GM10847 (cell line): ENCODE results near the gene BCL7A.

Source experiments
- POLR2A ChIP-seq: IDR thresholded peaks from 2 replicates; pipeline ENCODE4 v1.6.1; 2011; ENCODE audit not compliant: insufficient read length; ENCODE audit errors: extremely low read depth

The BCL7A gene

GRCh38 chr12:122057007-122057735, 35.5 kb downstream of the BCL7A start:
- TF ChIP-seq POLR2A, result no peak

GRCh38 chr12:122057769-122058168, 36.1 kb downstream of the BCL7A start:
- no peak for TF ChIP-seq POLR2A

GRCh38 chr12:122058549-122059149, 37.0 kb downstream of the BCL7A start:
- no peak for TF ChIP-seq POLR2A

GRCh38 chr12:122059203-122059960, 37.7 kb downstream of the BCL7A start:
- no peak for TF ChIP-seq POLR2A

GRCh38 chr12:122060081-122060501, 38.4 kb downstream of the BCL7A start:
- TF ChIP-seq POLR2A, result no peak

GRCh38 chr12:122061253-122061652, 39.6 kb downstream of the BCL7A start:
- no peak for TF ChIP-seq POLR2A

- TF ChIP-seq POLR2A, result no peak
Observed at GRCh38 chr12:122062832-122063693, 41.4 kb downstream of the BCL7A start.

GRCh38 chr12:122063694-122064024, 42.0 kb downstream of the BCL7A start:
- no peak for TF ChIP-seq POLR2A

- TF ChIP-seq POLR2A, result no peak
Observed at GRCh38 chr12:122064025-122064777, 42.5 kb downstream of the BCL7A start.

- TF ChIP-seq POLR2A, result no peak
Observed at GRCh38 chr12:122064780-122065588, 43.3 kb downstream of the BCL7A start.

GRCh38 chr12:122067548-122067947, 45.9 kb downstream of the BCL7A start:
- no peak for TF ChIP-seq POLR2A

GRCh38 chr12:122067966-122068365, 46.3 kb downstream of the BCL7A start:
- no peak for TF ChIP-seq POLR2A

GRCh38 chr12:122072031-122072970, 50.6 kb downstream of the BCL7A start:
- no peak for TF ChIP-seq POLR2A
